A673 (cell line): ENCODE results near the gene LBHD2. TPM values are rescaled to one million over a fixed set of nuclear protein-coding genes. Genes with fewer than 3 reads are reported as not detected.

Experiments
- BruUV-seq: library from RNA; stranded (reverse); fragments of 400-500 nt; replicated peaks from 2 replicates; lab custom pipeline; 2021; lab: Mats Ljungman, UMichigan
- CTCF ChIA-PET: fragments of 300-600 bp; sonication (Branson Sonifier 250); formaldehyde crosslinking; loops from one replicate; lab custom pipeline; 2022; ENCODE audit warnings: antibody characterized with exemption; lab: Charles Lee
- POLR2A ChIA-PET: fragments of 300-600 bp; sonication (Branson Sonifier 250); formaldehyde crosslinking; loops from one replicate; lab custom pipeline; 2022; ENCODE audit warnings: antibody characterized with exemption; ENCODE audit not compliant: low non-redundant PET; lab: Charles Lee
- DNase-seq: peaks from one replicate; pipeline ENCODE4 v3.0.0-alpha.2; 2015; ENCODE audit warnings: low spot score
- H3K27ac ChIP-seq: fragments of 200-600 bp; sonication (generic); 2 replicates; pipeline ENCODE4 v1.5.1; 2016; ENCODE audit warnings: mixed run types, low read depth, mild to moderate bottlenecking, mixed read lengths, antibody characterized with exemption, low read length; ENCODE audit not compliant: poor library complexity, severe bottlenecking
- H3K27me3 ChIP-seq: fragments of 200-600 bp; sonication (generic); replicated peaks from 2 replicates; pipeline ENCODE4 v1.6.1; 2017; ENCODE audit warnings: mixed run types, low read depth, mild to moderate bottlenecking, mixed read lengths, antibody characterized with exemption, low read length; ENCODE audit not compliant: insufficient read depth, poor library complexity
- H3K36me3 ChIP-seq: fragments of 200-600 bp; sonication (generic); 2 replicates; pipeline ENCODE4 v1.6.1; 2016; ENCODE audit warnings: mixed run types, mild to moderate bottlenecking, mixed read lengths, antibody characterized with exemption, low read length; ENCODE audit not compliant: insufficient read depth, poor library complexity, severe bottlenecking
- H3K4me1 ChIP-seq: fragments of 200-600 bp; sonication (generic); 2 replicates; pipeline ENCODE4 v1.6.1; 2017; ENCODE audit warnings: mixed run types, mild to moderate bottlenecking, mixed read lengths, antibody characterized with exemption, low read length; ENCODE audit not compliant: insufficient read depth, poor library complexity, severe bottlenecking
- H3K4me3 ChIP-seq: fragments of 200-600 bp; sonication (generic); 2 replicates; pipeline ENCODE4 v1.5.1; 2016; ENCODE audit warnings: low read depth, mixed run types, mild to moderate bottlenecking, mixed read lengths, low read length; ENCODE audit not compliant: poor library complexity, severe bottlenecking
- H3K9me3 ChIP-seq: fragments of 200-600 bp; sonication (generic); 2 replicates; pipeline ENCODE4 v1.6.1; 2016; ENCODE audit warnings: mixed run types, low read depth, mild to moderate bottlenecking, mixed read lengths, antibody characterized with exemption, low read length; ENCODE audit not compliant: poor library complexity, severe bottlenecking
- CTCF ChIP-seq: fragments of 300-800, 200-600 bp; sonication (generic); conservative IDR thresholded peaks from 2 replicates; pipeline ENCODE4 v1.5.1; 2017; ENCODE audit warnings: low read depth, mild to moderate bottlenecking, antibody characterized with exemption, low read length, moderate library complexity, mixed read lengths
- EZH2 ChIP-seq: fragments of 200-600 bp; sonication (generic); IDR thresholded peaks from 2 replicates; pipeline ENCODE4 v1.6.1; 2017; ENCODE audit warnings: borderline replicate concordance, low read depth, mild to moderate bottlenecking, mixed read lengths, antibody characterized with exemption, low read length; ENCODE audit not compliant: poor library complexity, severe bottlenecking
- intact Hi-C: fragments of 100-400 bp; cut with micrococcal nuclease; formaldehyde crosslinking; loops from one replicate; pipeline ENCODE4 v1.10.0; 2022; ENCODE audit not compliant: unreplicated experiment
- total RNA-seq: library from RNA; stranded (reverse); gene quantifications from 2 replicates; pipeline ENCODE4 v1.2.3, GENCODE V29; 2021

The LBHD2 gene
- total RNA-seq, 1 experiment from 2014 or later: 0.99 TPM

DNA sequence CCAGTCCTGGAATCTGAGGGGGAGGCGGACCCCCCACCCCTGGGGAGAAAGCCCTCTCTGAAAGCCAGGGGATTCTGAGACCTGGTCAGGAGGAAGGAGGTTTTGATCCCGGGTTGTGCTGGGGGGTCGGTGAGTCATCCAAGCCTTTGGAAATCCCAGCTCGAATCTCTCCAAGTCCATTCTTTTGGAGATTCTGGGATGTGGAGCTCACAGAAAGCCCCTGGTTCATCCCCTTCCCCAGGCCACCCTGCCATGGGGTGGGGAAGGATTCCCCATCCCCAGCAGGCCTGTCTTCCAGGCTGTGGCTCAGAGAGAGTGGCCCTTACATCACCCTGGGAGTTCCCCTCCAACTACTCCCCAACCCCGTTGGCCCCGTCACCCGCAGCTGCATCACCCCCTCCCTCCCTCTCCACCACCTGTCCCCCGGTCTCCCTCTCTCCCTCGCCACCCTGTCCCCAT lies 24.8 kb downstream of the LBHD2 start:
- no peak for DNase-seq
- Histone ChIP-seq H3K36me3 (no peaks in the 10 kb centered on the region), H3K9me3 (no peaks in the 10 kb centered on the region), H3K27me3 (peaks cover 11% of the 10 kb centered on the region), H3K4me1 (peaks cover 7% of the 10 kb centered on the region), H3K4me3 (no peak overlapping the region), H3K27ac (no peak overlapping the region)
- CTCF ChIA-PET: no interaction called here
- no peak for TF ChIP-seq EZH2
- TF ChIP-seq CTCF: no peak
- BruUV-seq: no TSS peak
- POLR2A ChIA-PET: interaction anchor here (0.6 kb wide), 1 partner anchor 8 kb away, joined by 5 read pairs; no protein-coding TSS in a partner anchor
- intact Hi-C loops: no loop called here

DNA sequence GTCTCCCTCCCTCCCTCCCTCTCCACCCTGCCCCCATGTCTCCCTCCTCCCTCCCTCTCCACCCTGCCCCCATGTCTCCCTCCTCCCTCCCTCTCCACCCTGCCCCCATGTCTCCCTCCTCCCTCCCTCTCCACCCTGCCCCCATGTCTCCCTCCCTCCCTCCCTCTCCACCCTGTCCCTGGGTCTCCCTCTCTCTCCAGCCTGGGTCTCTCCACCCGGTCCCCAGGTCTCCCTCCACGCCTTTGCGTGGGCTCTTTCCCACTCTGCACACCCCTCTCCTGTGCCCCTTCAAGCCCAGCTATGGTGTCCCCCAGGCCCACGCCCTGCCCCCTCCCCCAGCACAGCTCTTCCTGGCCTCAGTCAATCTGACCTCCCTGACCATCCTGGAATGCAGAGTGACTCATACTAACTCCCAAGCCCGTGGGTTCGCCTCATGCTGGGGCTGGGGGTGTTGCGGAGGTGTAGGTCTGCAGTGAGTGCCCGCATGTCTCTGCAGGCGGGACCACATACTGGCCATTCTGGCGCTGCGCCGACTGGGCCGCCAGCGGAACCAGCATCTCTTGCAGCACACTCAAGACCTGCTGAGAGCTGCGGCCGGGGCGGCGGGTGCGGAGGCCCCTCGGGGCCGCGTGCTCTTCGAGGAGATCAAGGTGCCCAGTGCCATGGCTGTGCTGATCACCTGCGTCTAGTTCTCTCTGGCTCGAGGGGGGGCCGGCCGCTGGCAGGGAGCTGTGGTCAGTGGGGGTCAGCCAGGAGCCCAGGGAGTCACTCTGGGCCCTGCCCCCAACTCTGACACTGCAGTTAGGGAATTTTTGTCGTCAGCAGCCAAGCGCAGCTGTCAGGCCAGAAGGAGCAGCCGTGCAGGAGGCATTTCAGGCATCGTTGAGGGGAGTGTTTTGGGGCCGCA lies 25.8 kb downstream of the LBHD2 start:
- ChIA-PET CTCF (no interaction called here), POLR2A (no interaction called here)
- Histone ChIP-seq H3K4me1 (peaks cover under 1% of the 10 kb centered on the region), H3K4me3 (no peak overlapping the region), H3K27me3 (peaks cover 1% of the 10 kb centered on the region), H3K27ac (no peak overlapping the region), H3K9me3 (no peaks in the 10 kb centered on the region), H3K36me3 (no peaks in the 10 kb centered on the region)
- TF ChIP-seq EZH2: no peak
- TF ChIP-seq CTCF: no peak
- intact Hi-C loops: no loop called here
- no TSS peak for BruUV-seq
- DNase-seq: no peak

- intact Hi-C loops: no loop called here
- H3K27me3 ChIP-seq: no peaks in the 10 kb centered on the region
- no peak for TF ChIP-seq CTCF
- TF ChIP-seq EZH2: no peak
- CTCF ChIA-PET: no interaction called here
- no peak overlapping the region for H3K27ac ChIP-seq
- no peaks in the 10 kb centered on the region for H3K4me1 ChIP-seq
- H3K36me3 ChIP-seq: no peaks in the 10 kb centered on the region
- DNase-seq: no peak
- POLR2A ChIA-PET: no interaction called here
- no TSS peak for BruUV-seq
- no peaks in the 10 kb centered on the region for H3K9me3 ChIP-seq
- H3K4me3 ChIP-seq: no peak overlapping the region
These were observed 26.7 kb downstream of the LBHD2 start for GRCh38 chr14:103110681-103111231.
